ENCODE measurements around the gene PFN2. TPM values are rescaled to one million over a fixed set of nuclear protein-coding genes. Genes with fewer than 3 reads are reported as not detected.

Gene PFN2
- total RNA-seq, 4 donors from 2014 or later, result 6.5 to 19.9 (median 13.2) TPM

DNA sequence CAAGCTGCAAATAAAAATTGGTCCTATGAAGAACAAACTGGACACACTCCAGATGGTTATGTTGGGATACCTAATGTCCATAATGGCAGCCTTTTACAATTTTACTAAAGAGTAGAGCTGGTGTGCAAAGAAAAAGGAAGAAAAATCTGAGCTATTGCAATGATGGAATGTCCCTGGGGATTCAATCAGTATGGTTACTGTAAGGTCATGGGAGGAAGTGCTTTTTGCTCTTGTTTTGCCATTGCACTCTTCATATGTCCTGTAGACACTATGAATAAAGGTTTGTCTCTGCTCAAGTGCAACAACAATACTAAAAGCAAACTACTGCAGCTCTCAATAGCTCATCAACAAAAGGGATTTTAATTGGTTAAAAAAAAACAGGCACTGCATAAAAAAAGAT, 5.4 kb downstream of the PFN2 start:
- TF ChIP-seq POLR2AphosphoS5 (IDR thresholded peaks at IDR 0.05) (no peak), POLR2A (IDR thresholded peaks at IDR 0.05) (no peak), EP300 (IDR thresholded peaks at IDR 0.05) (no peak)
- TF ChIP-seq, protein P1, sequence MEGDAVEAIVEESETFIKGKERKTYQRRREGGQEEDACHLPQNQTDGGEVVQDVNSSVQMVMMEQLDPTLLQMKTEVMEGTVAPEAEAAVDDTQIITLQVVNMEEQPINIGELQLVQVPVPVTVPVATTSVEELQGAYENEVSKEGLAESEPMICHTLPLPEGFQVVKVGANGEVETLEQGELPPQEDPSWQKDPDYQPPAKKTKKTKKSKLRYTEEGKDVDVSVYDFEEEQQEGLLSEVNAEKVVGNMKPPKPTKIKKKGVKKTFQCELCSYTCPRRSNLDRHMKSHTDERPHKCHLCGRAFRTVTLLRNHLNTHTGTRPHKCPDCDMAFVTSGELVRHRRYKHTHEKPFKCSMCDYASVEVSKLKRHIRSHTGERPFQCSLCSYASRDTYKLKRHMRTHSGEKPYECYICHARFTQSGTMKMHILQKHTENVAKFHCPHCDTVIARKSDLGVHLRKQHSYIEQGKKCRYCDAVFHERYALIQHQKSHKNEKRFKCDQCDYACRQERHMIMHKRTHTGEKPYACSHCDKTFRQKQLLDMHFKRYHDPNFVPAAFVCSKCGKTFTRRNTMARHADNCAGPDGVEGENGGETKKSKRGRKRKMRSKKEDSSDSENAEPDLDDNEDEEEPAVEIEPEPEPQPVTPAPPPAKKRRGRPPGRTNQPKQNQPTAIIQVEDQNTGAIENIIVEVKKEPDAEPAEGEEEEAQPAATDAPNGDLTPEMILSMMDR (IDR thresholded peaks at IDR 0.05), result no peak
- peaks cover 16% of the 10 kb centered on the region for H3K4me1 ChIP-seq
- no peak overlapping the region for H3K4me3 ChIP-seq
- no peaks in the 10 kb centered on the region for H3K9me3 ChIP-seq
- no peaks in the 10 kb centered on the region for H3K36me3 ChIP-seq
- no peaks in the 10 kb centered on the region for H3K27me3 ChIP-seq
- DNase-seq (ENCODE audit: low spot score in 2 of 2), result no peak
- H3K27ac ChIP-seq, result no peak overlapping the region

DNA sequence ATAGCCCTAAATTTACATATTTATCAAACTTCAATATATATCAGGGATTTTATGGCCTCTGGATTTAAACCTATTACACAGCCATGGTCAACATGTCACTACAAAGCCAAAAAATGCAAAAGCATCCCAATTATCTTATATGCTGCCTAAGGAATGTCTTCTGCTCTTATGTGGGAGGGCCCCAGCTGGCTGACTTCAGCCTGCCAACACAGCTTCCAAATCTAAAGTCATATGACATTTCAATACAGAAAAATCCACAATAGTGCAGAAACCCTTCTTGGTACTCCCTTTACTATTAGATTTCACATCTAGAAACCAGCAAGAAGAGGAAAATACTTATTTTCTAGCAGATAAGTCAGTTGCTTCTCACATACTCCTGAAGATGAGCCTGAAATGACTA, 6.4 kb downstream of the PFN2 start:
- Histone ChIP-seq H3K27me3 (no peaks in the 10 kb centered on the region), H3K36me3 (no peaks in the 10 kb centered on the region), H3K27ac (no peak overlapping the region), H3K9me3 (no peaks in the 10 kb centered on the region), H3K4me1 (peaks cover 7% of the 10 kb centered on the region), H3K4me3 (no peak overlapping the region)
- TF ChIP-seq EP300 (IDR thresholded peaks at IDR 0.05), result no peak
- DNase-seq (ENCODE audit: low spot score in 2 of 2), result no peak

DNA sequence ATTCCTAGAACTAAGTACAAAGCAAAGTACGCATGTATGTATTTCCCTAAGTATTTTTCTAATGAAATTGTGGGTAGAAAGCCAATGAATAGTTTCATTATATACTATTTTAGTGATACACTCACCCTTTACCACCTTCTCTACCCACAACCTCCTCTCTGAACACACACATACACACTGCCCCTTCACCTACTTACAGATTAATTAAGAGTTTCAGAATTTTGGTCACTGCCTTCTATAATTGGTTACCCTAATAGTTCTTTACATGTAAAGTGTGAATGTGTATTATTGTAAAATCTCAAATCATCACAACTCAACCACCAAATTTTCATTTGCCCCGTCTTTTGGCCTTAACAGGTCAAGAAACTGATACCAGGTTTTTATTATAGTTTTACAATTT, 7.2 kb downstream of the PFN2 start:
- Histone ChIP-seq H3K4me1 (peaks cover 6% of the 10 kb centered on the region), H3K36me3 (no peaks in the 10 kb centered on the region), H3K4me3 (no peak overlapping the region), H3K9me3 (no peaks in the 10 kb centered on the region), H3K27me3 (no peaks in the 10 kb centered on the region), H3K27ac (no peak overlapping the region)
- no peak for TF ChIP-seq EP300 (IDR thresholded peaks at IDR 0.05)
- TF ChIP-seq, protein P1 (IDR thresholded peaks at IDR 0.05), result no peak
- WGBS, result 97% methylated on average over 2 of the region's 2 CpGs
- no peak for DNase-seq (ENCODE audit: low spot score in 2 of 2)

DNA sequence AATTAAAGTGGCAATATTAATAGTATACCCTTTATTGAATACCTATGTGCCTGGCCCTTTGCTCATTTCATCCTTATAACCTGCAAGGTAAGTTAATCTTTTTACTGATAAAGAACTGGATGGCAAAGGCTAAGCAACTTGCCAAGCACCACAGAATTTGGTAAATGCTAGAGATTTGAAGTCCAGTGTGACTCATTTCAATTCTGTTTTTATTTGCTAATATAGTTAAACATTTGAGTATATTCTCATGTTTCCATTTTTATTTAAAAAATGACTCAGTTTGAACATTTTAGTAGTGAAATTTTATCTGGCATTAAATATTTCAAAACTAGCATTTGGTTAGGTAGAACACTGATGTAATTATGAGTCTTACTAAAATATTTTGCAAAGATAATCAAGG, 11.3 kb downstream of the PFN2 start:
- Histone ChIP-seq H3K4me3 (no peak overlapping the region), H3K9me3 (no peaks in the 10 kb centered on the region), H3K27ac (no peak overlapping the region), H3K27me3 (no peaks in the 10 kb centered on the region), H3K36me3 (no peaks in the 10 kb centered on the region), H3K4me1 (peaks cover under 1% of the 10 kb centered on the region)
- DNase-seq (ENCODE audit: low spot score in 2 of 2), result no peak
- TF ChIP-seq POLR2AphosphoS5 (IDR thresholded peaks at IDR 0.05), result no peak
- TF ChIP-seq EP300 (IDR thresholded peaks at IDR 0.05), result no peak
- no peak for TF ChIP-seq POLR2A (IDR thresholded peaks at IDR 0.05)
- TF ChIP-seq, protein P1 (IDR thresholded peaks at IDR 0.05), result no peak

DNA sequence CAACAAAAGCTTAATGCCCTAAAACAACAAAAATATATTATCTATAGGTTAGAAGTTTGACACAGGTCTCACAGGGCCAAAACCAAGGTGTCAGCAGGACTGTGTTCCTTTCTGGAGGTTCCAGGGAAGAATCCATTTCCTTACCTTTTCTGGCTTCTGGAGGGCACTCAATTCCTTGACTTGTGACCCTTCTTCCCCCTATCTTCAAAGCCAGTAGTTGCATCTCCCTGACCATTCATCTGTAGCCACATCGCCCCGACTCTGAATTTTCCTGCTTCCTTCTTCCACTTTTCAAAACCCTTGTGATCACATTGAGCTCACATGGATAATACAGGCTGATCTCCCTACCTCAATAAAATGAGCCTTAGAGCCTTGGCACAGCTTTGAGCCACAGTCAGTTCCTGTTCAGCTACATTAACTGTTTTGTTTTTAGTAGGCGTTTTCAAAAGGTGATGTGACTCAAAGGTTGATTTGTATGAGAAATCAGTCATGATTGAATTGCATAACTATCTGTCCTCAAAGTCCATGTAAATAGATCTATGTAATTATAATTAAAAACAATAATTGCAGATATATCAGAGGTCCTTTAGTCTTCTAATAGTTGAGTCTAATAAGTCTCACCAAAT, 12.4 kb downstream of the PFN2 start:
- Histone ChIP-seq H3K36me3 (no peaks in the 10 kb centered on the region), H3K27ac (no peak overlapping the region), H3K9me3 (no peaks in the 10 kb centered on the region), H3K4me3 (no peak overlapping the region), H3K27me3 (no peaks in the 10 kb centered on the region), H3K4me1 (peaks cover 3% of the 10 kb centered on the region)
- TF ChIP-seq EP300 (IDR thresholded peaks at IDR 0.05) (no peak), POLR2A (IDR thresholded peaks at IDR 0.05) (no peak), POLR2AphosphoS5 (IDR thresholded peaks at IDR 0.05) (no peak)
- TF ChIP-seq, protein P1 (IDR thresholded peaks at IDR 0.05), result no peak
- no peak for DNase-seq (ENCODE audit: low spot score in 2 of 2)
- WGBS, result 79% methylated on average over 3 of the region's 3 CpGs
